Glutamatergic neuron (in vitro differentiated cells): ENCODE measurements around the gene SLC22A4. TPM values are rescaled to one million over a fixed set of nuclear protein-coding genes. Genes with fewer than 3 reads are reported as not detected.

Experiments used
- DNase-seq: peaks from one replicate; pipeline ENCODE4 v3.0.0; 2022
- H3K27ac Mint-ChIP-seq: one replicate; pipeline ENCODE4 v1.8.0; 2020; ENCODE audit warnings: mild to moderate bottlenecking, mixed read lengths, inconsistent platforms; ENCODE audit not compliant: unreplicated experiment
- H3K27me3 Mint-ChIP-seq: one replicate; pipeline ENCODE4 v1.8.0; 2020; ENCODE audit warnings: mild to moderate bottlenecking, moderate library complexity, mixed read lengths, inconsistent platforms; ENCODE audit not compliant: unreplicated experiment
- H3K36me3 Mint-ChIP-seq: one replicate; pipeline ENCODE4 v1.8.0; 2020; ENCODE audit warnings: mild to moderate bottlenecking, mixed read lengths, inconsistent platforms; ENCODE audit not compliant: unreplicated experiment
- H3K4me1 Mint-ChIP-seq: one replicate; pipeline ENCODE4 v1.8.0; 2020; ENCODE audit warnings: mild to moderate bottlenecking, low read depth, mixed read lengths, inconsistent platforms; ENCODE audit not compliant: unreplicated experiment
- H3K4me3 Mint-ChIP-seq: one replicate; pipeline ENCODE4 v1.8.0; 2020; ENCODE audit warnings: mild to moderate bottlenecking, mixed read lengths, inconsistent platforms; ENCODE audit not compliant: unreplicated experiment
- H3K9me3 Mint-ChIP-seq: one replicate; pipeline ENCODE4 v1.8.0; 2020; ENCODE audit warnings: mild to moderate bottlenecking, moderate library complexity, mixed read lengths, inconsistent platforms; ENCODE audit not compliant: unreplicated experiment
- total RNA-seq: library from RNA; stranded (reverse); fragmentation: NEBNext Ultra II Directional; extraction: Animal tissue kit (Norgen Biotek cat#: 25700); gene quantifications from one replicate; pipeline ENCODE4 v1.2.1, GENCODE V29; 2021; ENCODE audit not compliant: unreplicated experiment
- TF ChIP-seq, protein P1 (sequence below): fragments of 200-600 bp; sonication (generic); IDR thresholded peaks from one replicate; pipeline ENCODE4 v1.5.0; 2021; ENCODE audit not compliant: partially characterized antibody, unreplicated experiment

Gene SLC22A4
- total RNA-seq, 1 donor from 2014 or later = 0.37 TPM

DNA sequence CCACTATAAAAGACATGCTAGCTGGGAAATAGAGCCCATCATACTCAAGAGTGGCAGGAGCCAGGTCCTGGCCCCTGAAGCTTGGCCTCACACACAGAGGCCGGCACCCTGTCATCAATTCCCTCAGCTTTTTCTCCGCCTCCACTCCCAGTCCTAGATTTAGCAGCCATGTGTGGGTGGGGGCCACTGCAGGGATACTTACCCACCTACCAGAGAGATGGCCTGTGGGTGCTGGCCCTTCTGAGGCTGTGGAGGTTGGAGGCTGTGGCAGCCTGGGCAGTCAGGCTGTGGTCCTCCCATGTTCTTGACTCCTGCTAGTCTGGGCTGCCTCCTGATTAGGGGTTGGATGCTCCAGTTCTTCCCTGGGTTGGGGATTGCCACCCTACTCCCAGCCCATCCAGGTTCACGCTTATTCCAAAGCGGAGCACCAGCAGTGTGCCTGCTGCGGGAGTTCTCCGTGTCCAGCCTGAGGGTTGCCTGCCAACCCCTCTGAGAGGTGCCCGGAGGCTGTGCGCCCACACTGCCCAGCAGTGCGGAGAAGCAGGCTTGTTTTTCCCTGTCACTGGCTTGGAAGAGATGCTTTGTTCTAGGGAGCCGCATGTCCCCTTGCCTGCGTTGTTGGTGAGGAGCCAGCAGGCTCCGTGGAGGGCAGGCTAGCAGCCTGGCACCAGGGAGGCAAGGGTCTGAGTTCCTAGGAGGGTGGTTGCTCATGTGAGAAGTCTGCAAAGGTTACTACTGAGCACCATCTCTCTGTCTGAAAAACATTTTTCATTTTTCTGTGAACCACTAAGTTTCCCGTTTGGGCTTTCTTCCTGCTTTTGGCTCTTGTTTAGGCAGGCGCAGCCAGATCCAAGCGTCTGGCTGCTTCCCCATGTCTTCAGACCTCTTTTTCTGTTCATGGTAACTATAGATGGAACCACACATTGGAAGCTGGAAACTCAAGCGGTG, 82.8 kb downstream of the SLC22A4 start:
- TF ChIP-seq, protein P1, sequence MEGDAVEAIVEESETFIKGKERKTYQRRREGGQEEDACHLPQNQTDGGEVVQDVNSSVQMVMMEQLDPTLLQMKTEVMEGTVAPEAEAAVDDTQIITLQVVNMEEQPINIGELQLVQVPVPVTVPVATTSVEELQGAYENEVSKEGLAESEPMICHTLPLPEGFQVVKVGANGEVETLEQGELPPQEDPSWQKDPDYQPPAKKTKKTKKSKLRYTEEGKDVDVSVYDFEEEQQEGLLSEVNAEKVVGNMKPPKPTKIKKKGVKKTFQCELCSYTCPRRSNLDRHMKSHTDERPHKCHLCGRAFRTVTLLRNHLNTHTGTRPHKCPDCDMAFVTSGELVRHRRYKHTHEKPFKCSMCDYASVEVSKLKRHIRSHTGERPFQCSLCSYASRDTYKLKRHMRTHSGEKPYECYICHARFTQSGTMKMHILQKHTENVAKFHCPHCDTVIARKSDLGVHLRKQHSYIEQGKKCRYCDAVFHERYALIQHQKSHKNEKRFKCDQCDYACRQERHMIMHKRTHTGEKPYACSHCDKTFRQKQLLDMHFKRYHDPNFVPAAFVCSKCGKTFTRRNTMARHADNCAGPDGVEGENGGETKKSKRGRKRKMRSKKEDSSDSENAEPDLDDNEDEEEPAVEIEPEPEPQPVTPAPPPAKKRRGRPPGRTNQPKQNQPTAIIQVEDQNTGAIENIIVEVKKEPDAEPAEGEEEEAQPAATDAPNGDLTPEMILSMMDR = no peak
- DNase-seq = no peak
- Mint-ChIP-seq H3K9me3 (peaks cover 1% of the 10 kb centered on the region), H3K27ac (no peak overlapping the region), H3K36me3 (peaks cover 4% of the 10 kb centered on the region), H3K4me1 (no peaks in the 10 kb centered on the region), H3K27me3 (peaks cover 4% of the 10 kb centered on the region), H3K4me3 (no peak overlapping the region)

DNA sequence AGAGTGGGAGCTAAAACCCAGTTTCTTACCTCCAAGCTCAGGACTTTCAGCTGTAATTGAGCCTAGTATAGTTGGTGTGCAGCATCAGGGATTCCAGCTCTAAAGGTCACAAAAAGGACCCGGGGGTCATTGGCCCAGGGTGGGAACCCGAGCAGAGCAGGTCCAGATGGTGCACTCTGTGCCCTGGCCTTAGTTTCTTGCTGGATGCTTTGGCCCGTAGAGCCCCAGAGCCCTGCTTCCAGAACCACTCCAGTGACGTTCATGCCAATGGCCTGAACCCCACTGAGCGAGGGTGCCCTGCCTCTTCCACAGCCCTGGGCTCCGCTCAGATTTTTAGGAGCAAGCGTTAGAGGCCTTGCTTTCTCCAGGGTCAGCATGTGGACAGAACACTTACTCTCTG, 83.5 kb downstream of the SLC22A4 start:
- H3K36me3 Mint-ChIP-seq = peaks cover 4% of the 10 kb centered on the region
- TF ChIP-seq, protein P1 = no peak
- H3K27ac Mint-ChIP-seq = no peak overlapping the region
- no peaks in the 10 kb centered on the region for H3K4me1 Mint-ChIP-seq
- no peak overlapping the region for H3K4me3 Mint-ChIP-seq
- peaks cover 3% of the 10 kb centered on the region for H3K27me3 Mint-ChIP-seq
- H3K9me3 Mint-ChIP-seq = peaks cover under 1% of the 10 kb centered on the region
- no peak for DNase-seq

- H3K9me3 Mint-ChIP-seq = no peaks in the 10 kb centered on the region
- H3K27me3 Mint-ChIP-seq = peaks cover 2% of the 10 kb centered on the region
- H3K27ac Mint-ChIP-seq = no peak overlapping the region
- no peak overlapping the region for H3K4me3 Mint-ChIP-seq
- no peak for DNase-seq
- no peaks in the 10 kb centered on the region for H3K4me1 Mint-ChIP-seq
- H3K36me3 Mint-ChIP-seq = no peaks in the 10 kb centered on the region
- TF ChIP-seq, protein P1 = no peak
These were observed 84.4 kb downstream of the SLC22A4 start for GRCh38 chr5:132378580-132378979.

- Mint-ChIP-seq H3K27me3 (no peaks in the 10 kb centered on the region), H3K4me3 (no peak overlapping the region), H3K4me1 (no peaks in the 10 kb centered on the region), H3K27ac (no peak overlapping the region), H3K9me3 (no peaks in the 10 kb centered on the region), H3K36me3 (no peaks in the 10 kb centered on the region)
- TF ChIP-seq, protein P1 = no peak
- no peak for DNase-seq
These were observed 85.9 kb downstream of the SLC22A4 start for GRCh38 chr5:132380047-132380446.

GRCh38 chr5:132380741-132381140, 86.5 kb downstream of the SLC22A4 start:
- H3K36me3 Mint-ChIP-seq = no peaks in the 10 kb centered on the region
- DNase-seq = no peak
- H3K4me3 Mint-ChIP-seq = no peak overlapping the region
- TF ChIP-seq, protein P1 = no peak
- no peaks in the 10 kb centered on the region for H3K27me3 Mint-ChIP-seq
- no peaks in the 10 kb centered on the region for H3K9me3 Mint-ChIP-seq
- H3K4me1 Mint-ChIP-seq = no peaks in the 10 kb centered on the region
- no peak overlapping the region for H3K27ac Mint-ChIP-seq
